AG09319 (cell line): Measurements from ENCODE around the gene ZCCHC24.

Experiments
- DNase-seq: peaks from one replicate; pipeline ENCODE4 v3.0.0-alpha.2; 2010; ENCODE audit warnings: low read depth; ENCODE audit errors: extremely low read depth
- TF ChIP-seq, protein P1 (sequence below): IDR thresholded peaks from 2 replicates; pipeline ENCODE4 v1.5.1; 2011; ENCODE audit warnings: low read depth, mild to moderate bottlenecking, inconsistent platforms, low read length, moderate library complexity

The ZCCHC24 gene

DNA sequence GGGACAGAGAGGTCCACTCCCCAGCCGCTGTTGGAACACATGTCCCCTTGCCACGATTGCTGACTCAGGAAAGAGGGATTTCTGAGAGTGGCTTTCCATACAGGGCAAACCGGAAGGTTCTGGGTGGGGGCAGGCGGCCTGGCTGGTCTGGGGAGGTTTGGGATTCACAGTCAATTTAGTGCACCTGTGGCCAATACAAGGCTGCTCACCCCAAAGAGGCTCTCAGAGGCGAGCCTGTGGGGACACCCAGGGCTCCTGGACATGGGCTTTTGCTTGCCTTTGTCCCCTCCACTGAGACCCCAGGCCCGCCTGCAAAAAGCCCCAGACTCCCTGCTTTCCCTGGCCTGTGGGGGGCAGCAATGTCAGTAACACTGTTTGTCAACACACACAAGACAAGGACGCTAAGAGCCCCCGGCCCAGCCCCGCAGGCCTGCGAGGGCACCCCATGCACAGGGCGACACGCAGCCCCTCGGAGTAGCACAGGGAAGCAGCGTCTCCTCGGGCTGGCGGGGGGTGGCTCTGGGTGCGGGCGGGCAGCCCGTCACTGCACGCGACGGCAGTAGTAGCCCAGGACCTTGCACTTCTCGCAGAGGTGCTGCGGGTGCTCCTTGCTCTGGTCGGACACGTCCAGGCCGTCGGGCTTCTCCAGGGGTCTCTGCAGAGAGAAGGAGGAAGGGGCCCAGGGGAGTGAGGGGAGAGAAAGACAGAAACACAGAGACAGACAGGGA is 59.5 kb downstream of the ZCCHC24 start:
- no peak for DNase-seq
- TF ChIP-seq, protein P1, sequence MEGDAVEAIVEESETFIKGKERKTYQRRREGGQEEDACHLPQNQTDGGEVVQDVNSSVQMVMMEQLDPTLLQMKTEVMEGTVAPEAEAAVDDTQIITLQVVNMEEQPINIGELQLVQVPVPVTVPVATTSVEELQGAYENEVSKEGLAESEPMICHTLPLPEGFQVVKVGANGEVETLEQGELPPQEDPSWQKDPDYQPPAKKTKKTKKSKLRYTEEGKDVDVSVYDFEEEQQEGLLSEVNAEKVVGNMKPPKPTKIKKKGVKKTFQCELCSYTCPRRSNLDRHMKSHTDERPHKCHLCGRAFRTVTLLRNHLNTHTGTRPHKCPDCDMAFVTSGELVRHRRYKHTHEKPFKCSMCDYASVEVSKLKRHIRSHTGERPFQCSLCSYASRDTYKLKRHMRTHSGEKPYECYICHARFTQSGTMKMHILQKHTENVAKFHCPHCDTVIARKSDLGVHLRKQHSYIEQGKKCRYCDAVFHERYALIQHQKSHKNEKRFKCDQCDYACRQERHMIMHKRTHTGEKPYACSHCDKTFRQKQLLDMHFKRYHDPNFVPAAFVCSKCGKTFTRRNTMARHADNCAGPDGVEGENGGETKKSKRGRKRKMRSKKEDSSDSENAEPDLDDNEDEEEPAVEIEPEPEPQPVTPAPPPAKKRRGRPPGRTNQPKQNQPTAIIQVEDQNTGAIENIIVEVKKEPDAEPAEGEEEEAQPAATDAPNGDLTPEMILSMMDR, result no peak

- TF ChIP-seq, protein P1, result no peak
- DNase-seq, result no peak
Observed at GRCh38 chr10:79385392-79385795, 60.0 kb downstream of the ZCCHC24 start.

DNA sequence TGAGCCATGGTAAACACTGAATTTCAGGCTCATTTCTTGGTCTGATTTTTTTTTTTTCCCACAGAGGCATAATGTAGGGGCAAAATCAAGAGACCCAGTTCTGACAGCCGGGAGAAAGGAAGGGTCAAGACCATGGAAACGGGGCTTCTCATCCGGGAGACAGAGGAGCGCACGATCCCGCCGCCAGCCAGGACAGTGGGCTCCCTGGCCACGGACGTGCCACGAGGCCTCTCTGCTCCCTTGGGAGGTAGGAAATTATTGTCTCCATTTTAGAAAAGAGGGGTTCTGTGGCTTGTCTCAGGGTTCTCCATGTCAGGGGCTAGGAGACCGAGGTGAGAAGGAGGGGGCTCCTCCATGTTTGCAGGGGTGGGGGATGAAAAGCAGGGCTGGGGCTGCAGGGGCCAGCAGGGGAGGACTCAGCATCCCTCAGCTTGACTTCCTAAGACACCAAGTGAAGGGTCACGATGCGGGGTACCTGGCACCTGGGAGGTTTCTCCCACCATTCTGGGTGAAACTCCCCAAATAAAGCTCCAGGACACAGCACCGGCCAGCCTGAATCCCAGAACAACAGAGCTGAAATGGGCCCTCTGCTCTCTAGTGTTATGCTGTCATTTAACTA is 60.5 kb downstream of the ZCCHC24 start:
- DNase-seq, result no peak
- TF ChIP-seq, protein P1, result no peak

DNA sequence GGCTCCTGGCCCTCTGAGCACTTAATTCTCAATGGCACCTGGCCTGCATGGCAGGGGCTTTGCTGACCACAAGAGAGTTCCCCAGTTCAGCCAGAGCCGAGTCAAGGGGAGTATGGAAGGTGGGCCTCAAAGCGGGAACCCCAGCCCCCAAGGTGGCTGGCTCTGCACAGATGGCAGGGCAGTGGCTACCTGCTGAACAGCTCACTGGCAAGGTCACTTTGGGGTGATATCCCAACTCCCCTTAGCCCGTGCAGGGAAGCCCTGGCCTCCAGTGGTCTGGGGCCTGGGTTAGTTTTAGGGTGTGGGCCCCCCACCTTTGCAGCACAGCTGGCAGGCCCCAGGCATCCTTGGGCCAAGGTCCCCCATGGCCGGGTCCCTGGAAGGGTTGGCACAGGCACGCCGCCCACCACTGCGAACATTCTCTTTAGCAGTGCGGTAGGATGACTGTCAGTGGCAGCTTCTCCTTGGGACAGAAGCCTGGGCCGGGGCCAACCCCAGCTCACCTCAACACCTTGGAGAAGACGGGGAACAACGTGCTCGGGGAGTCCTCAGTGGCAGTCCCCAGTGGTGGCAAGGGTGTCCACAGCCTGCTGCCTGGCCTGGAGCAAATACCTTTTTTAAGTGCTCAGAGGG is 61.3 kb downstream of the ZCCHC24 start:
- TF ChIP-seq, protein P1, result no peak
- no peak for DNase-seq

GRCh38 chr10:79382491-79382941 is 62.9 kb downstream of the ZCCHC24 start:
- no peak for DNase-seq
- TF ChIP-seq, protein P1, result no peak

DNA sequence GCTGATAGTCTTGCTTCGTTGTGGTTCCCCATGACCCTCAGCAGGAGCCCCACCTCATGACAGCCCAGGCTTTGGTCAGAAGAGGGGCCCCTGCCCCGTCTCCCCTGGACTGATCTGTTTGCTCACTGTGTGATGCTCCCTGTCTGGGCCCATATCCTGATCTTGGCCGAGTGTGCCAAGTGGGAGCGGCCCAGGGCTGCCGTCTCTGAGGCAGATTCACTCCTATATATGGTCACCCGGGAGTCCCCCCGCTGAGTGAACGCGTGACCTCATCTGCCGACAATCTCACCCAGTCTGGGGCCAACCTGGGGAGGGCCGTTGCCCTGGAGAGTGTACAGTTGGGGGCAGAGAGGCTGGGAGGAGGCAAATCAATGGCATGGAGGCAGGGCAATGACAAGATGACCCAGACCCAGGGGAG is 63.6 kb downstream of the ZCCHC24 start:
- TF ChIP-seq, protein P1, result no peak
- DNase-seq, result no peak

DNA sequence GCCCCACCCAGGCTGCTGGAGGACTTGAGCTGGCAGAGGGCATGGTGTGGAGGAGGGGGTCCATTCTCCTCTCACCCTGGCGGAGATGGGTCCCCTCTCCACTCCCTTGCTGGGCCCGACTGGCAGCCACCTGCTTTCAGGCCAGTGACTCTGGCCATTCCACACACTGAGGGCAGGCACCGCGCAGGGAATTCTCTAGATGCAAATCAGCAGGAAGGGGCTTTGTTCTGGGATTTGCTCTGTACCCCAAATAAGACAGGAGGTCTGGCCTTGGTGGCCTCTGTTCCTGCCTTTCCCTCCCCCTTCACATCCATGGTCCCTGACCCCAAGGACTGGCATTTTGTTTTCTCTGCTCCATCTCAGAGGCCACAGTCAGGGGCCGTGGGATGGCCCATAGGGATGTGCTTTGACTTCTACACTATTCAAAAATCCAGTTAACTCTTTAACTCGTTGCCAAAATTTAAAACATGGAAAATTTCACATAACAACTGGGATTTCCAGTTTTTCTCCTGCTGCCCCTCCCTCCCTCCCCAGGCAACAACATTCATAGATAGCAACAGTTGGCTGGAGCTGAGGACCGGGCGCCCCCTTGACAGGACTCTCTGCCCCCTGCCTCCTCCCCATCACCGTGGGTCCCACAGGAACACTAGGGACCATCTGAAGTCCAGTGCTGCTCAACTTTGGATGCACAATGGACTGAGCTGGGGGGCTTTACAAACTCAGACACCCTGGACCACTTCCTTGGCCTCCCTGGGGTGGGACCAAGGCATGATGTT is 64.3 kb downstream of the ZCCHC24 start:
- TF ChIP-seq, protein P1, result no peak
- no peak for DNase-seq
